HUES6 (cell line): ENCODE results near the gene BTBD9.

Experiments used
- H3K27ac ChIP-seq: 2 replicates; pipeline ENCODE4 v1.7.0; 2013; ENCODE audit warnings: low read depth, mild to moderate bottlenecking, low read length, inconsistent platforms
- H3K27me3 ChIP-seq: 2 replicates; pipeline ENCODE4 v1.6.1; 2013; ENCODE audit warnings: low read length; ENCODE audit not compliant: control insufficient read depth, insufficient read depth
- H3K36me3 ChIP-seq: 2 replicates; pipeline ENCODE4 v1.6.1; 2013; ENCODE audit warnings: low read length; ENCODE audit not compliant: control insufficient read depth, insufficient read depth
- H3K4me1 ChIP-seq: 2 replicates; pipeline ENCODE4 v1.6.1; 2013; ENCODE audit warnings: low read length; ENCODE audit not compliant: control insufficient read depth, insufficient read depth
- H3K4me3 ChIP-seq: 2 replicates; pipeline ENCODE4 v1.5.1; 2013; ENCODE audit warnings: low read depth, low read length
- H3K9ac ChIP-seq: one replicate; pipeline ENCODE4 v1.6.1; 2013; ENCODE audit warnings: mild to moderate bottlenecking, low read length
- H3K9me3 ChIP-seq: 2 replicates; pipeline ENCODE4 v1.6.1; 2013; ENCODE audit warnings: low read depth, low read length; ENCODE audit not compliant: control insufficient read depth, insufficient read depth

Gene BTBD9

DNA sequence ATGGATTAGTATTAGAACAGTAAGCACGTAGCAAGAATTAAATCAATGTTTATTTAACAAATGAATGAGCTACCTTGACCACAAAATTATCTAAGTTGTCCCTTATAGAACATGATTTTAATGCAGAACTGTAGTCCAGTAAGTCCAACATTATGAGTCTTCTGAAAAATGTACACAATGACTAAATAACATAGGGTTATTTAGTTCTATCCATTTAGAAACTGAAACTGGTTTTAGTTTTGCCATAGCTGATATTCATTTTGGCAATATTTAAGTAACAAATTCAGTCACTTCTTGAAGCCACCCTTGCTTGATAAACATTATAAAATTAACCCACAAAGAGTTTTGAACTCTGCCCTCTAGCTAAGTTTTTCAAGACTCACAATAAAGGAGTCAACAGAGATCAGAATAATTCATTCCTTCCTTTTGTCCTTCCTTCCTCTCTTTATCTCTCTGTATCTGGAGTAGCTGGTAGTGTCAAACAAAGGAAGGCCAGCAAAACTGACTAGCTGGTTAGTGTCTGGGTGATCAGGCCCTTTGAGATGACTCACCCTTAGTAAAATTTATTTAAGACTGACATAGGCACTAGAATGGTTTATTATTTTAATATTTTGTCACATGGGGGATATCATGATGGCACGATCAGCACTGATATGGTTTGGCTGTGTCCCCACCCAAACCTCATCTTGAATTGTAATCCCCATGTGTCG lies 115.1 kb downstream of the BTBD9 start:
- Histone ChIP-seq H3K4me3 (no peak overlapping the region), H3K27ac (no peak overlapping the region), H3K27me3 (no peaks in the 10 kb centered on the region), H3K4me1 (peaks cover 8% of the 10 kb centered on the region; the same call in 1 of the 2 replicates), H3K9me3 (peaks cover 34% of the 10 kb centered on the region), H3K36me3 (no peaks in the 10 kb centered on the region), H3K9ac (no peak overlapping the region)

DNA sequence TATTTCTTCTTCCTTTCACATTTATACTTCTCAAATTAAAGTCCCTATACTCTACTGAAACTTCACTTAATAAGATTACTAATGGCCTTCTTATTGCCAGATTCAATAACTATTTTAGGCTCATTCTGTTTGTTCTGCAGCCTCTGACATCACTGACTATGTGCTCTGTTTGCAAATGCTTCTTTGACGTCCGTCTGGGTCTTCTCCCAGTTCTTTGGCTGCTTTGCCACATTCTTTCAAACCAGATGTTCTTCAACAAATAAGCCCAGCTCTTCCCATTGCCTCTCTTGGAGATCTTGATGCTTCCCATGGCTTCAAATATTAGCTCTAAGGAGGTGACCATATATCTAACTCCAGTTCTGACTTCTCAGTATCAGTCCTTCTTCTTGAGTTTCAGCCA lies 117.4 kb downstream of the BTBD9 start:
- H3K4me3 ChIP-seq = no peak overlapping the region
- H3K9me3 ChIP-seq = peaks cover 16% of the 10 kb centered on the region
- H3K27ac ChIP-seq = no peak overlapping the region
- no peaks in the 10 kb centered on the region for H3K36me3 ChIP-seq
- H3K9ac ChIP-seq = no peak overlapping the region
- H3K27me3 ChIP-seq = no peaks in the 10 kb centered on the region
- H3K4me1 ChIP-seq = peaks cover 8% of the 10 kb centered on the region; the same call in 1 of the 2 replicates

DNA sequence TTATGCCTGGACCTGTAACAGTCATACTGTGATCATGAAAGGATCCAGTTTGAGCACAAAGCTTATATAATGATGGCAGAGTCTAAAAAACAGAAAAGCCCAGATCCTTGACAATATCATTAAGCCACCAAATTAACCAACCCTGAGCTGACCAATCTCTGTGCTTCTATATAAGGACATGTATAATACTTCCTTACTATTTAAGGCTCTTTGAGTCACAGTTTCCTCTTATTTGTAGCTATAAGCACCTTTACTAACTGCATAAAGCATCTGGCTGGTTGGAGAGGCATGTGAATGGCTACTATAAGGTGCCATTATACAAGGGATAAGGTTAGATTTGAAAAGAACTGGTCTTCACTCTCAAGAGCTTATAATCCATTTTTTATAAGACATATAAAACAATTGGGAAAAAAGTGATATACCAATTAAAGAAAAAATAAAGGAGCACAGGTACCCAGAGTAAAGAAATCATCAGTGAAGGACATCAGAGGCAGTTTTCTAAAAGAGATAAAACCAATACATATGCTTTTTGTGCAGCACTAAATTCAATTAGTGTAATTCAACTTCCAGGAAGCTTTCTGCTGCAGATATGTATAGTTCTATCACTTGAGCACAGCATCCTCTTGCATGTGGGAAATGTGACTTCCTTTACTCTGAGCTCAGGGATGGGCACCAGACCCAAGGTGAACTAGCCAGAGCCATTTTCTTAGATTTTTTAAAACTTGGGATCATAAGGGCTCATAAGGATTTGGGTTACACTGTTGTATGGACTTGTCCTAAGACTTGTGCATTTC lies 121.0 kb downstream of the BTBD9 start:
- H3K27me3 ChIP-seq = no peaks in the 10 kb centered on the region
- no peak overlapping the region for H3K4me3 ChIP-seq
- H3K36me3 ChIP-seq = no peaks in the 10 kb centered on the region
- no peaks in the 10 kb centered on the region for H3K9me3 ChIP-seq
- H3K27ac ChIP-seq = no peak overlapping the region
- H3K9ac ChIP-seq = no peak overlapping the region
- no peaks in the 10 kb centered on the region for H3K4me1 ChIP-seq

DNA sequence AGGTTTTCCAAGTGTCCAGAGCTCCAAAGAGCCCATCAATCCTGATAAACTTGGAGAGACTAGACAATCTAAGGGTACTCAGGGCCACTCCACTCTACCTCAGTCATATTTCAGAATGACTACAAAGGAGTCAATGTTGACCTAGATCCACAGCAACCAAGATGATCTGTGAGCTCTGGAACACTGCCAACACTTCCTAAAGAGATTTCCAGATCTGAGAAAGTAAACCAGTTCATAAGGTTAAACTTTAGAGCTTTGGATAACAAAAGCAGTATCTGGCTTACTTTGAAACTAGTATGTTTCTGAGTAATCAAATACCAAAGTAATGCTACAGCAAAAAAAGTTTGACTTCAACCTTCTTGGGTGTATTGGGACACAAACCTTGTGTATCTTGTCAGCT lies 122.7 kb downstream of the BTBD9 start:
- Histone ChIP-seq H3K36me3 (no peaks in the 10 kb centered on the region), H3K9ac (no peak overlapping the region), H3K27me3 (no peaks in the 10 kb centered on the region), H3K4me3 (no peak overlapping the region), H3K27ac (no peak overlapping the region), H3K9me3 (no peaks in the 10 kb centered on the region), H3K4me1 (no peaks in the 10 kb centered on the region)

DNA sequence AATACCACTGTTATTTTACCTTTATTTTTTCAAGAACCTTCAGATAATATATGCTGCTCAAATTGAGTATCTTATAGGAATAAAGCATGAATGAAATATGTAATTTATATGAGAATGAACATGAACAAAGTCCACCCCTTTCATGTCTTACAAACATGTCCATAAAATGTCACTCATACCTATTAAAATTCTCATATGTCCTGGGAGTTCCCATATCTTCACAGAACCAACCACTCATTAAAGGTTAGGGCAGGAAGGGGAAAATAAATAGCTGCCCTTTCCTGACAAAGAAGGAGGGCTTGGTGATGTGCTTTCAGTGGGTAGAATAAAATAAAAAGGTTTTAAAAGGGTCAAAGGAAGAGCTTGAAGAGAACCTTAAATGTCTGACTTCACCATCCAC lies 125.3 kb downstream of the BTBD9 start:
- H3K27ac ChIP-seq = no peak overlapping the region

DNA sequence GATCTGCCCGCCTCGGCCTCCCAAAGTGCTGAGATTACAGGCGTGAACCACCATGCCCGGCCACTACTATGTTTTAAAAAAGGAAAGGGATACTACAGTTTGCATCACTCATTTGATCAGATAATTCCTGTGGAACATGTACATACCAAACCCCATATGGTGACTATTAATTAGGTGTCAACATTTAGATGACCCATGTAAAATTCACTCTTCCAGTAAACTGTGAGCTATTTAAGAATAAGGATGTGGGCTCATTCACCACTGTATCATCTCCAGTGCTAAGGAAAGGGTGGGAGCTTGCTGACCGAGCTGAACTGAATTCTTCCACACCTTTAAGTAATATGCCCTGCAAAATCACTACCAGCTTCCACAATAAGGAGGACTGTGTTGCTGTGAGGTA lies 127.5 kb downstream of the BTBD9 start:
- H3K27ac ChIP-seq = no peak overlapping the region
- peaks cover 20% of the 10 kb centered on the region for H3K4me1 ChIP-seq
- H3K36me3 ChIP-seq = no peaks in the 10 kb centered on the region
- no peak overlapping the region for H3K4me3 ChIP-seq
- H3K9ac ChIP-seq = no peak overlapping the region
- H3K9me3 ChIP-seq = no peaks in the 10 kb centered on the region
- H3K27me3 ChIP-seq = no peaks in the 10 kb centered on the region

More for the DNA sequence above, 125.3 kb downstream of the BTBD9 start:
- Histone ChIP-seq H3K9ac (no peak overlapping the region), H3K9me3 (no peaks in the 10 kb centered on the region), H3K4me3 (no peak overlapping the region), H3K36me3 (no peaks in the 10 kb centered on the region), H3K27me3 (no peaks in the 10 kb centered on the region), H3K4me1 (peaks cover 9% of the 10 kb centered on the region)

DNA sequence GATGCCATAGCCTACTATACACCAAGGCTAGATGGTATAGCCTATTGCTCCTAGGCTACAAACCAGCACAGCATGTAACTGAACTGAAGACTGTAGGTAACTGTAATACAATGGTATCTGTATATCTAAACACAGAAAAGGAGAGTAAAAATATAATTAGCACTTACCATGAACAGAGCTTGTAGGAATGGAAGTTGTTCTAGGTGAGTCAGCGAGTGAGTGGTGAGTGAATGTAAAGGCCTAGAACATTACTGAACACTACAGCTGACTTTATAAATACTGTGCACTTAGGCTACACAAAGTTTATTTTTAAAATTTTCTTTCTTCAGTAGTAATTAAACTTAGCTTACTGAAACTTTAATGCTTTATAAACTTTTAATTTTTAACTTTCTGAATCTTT lies 129.5 kb downstream of the BTBD9 start:
- no peaks in the 10 kb centered on the region for H3K36me3 ChIP-seq
- H3K27ac ChIP-seq = no peak overlapping the region
- H3K9ac ChIP-seq = no peak overlapping the region
- no peaks in the 10 kb centered on the region for H3K27me3 ChIP-seq
- peaks cover 20% of the 10 kb centered on the region for H3K4me1 ChIP-seq
- no peak overlapping the region for H3K4me3 ChIP-seq
- no peaks in the 10 kb centered on the region for H3K9me3 ChIP-seq

DNA sequence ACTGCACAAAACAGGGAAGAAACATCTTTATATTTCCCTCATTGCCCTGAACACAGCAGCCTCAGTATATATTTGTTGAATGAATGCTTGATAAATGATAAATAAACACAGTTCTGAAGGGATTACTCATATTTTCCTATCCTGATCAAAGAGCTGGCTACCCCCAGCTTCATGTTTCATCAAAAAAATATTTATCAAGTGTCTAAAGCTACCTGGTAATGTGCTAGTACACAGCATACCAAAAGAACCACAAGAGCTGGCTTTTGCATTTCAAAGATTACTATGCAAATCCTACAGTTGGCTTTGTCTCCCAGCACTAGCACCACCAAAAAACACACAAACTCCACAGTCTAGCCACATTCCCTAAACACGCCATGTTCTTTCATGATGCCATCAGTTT lies 130.0 kb downstream of the BTBD9 start:
- H3K27me3 ChIP-seq = no peaks in the 10 kb centered on the region
- H3K9ac ChIP-seq = no peak overlapping the region
- H3K9me3 ChIP-seq = no peaks in the 10 kb centered on the region
- H3K36me3 ChIP-seq = no peaks in the 10 kb centered on the region
- H3K4me1 ChIP-seq = peaks cover 20% of the 10 kb centered on the region
- H3K4me3 ChIP-seq = no peak overlapping the region
- H3K27ac ChIP-seq = no peak overlapping the region

DNA sequence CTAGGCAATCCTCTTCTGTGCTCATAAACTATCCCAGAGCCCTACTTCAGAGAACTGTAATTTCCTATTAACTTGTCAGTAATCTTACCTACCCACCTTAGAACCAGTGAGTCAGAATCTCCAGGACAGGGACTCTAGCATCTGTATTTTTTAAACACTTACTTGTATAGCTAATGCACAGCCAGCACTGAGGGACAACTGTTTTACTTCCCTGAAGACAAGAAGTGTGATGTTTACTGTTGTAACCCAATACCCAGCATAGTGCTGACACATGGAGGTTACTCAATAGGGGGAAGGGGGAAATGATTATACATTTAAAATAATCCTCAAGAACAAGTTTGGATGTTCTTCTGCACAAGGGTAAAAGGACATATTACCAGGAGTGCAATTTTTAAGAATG lies 130.8 kb downstream of the BTBD9 start:
- Histone ChIP-seq H3K27me3 (no peaks in the 10 kb centered on the region), H3K36me3 (no peaks in the 10 kb centered on the region), H3K27ac (no peak overlapping the region), H3K9ac (no peak overlapping the region), H3K4me1 (peaks cover 20% of the 10 kb centered on the region), H3K4me3 (no peak overlapping the region), H3K9me3 (no peaks in the 10 kb centered on the region)

DNA sequence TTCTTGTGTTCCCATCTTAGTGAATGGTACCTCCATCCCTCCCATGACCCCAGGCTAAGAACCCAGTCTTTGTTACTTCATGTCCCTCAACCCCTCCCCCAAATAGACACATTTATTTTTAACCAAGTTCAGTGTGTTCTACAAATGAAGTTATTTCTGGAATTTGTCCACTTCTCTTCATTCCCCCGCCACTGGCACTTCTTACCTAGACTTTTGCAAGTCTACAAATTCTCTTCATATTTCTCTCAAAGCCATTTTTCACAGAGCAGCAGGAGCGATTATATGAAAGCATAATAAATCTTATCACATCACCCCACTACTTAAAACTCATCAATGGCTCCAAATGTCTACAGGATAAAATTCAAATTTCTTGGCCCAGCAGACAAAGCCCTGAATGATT lies 131.4 kb downstream of the BTBD9 start:
- Histone ChIP-seq H3K4me3 (no peak overlapping the region), H3K4me1 (peaks cover 26% of the 10 kb centered on the region), H3K27me3 (no peaks in the 10 kb centered on the region), H3K9ac (no peak overlapping the region), H3K27ac (no peak overlapping the region), H3K36me3 (no peaks in the 10 kb centered on the region), H3K9me3 (no peaks in the 10 kb centered on the region)

DNA sequence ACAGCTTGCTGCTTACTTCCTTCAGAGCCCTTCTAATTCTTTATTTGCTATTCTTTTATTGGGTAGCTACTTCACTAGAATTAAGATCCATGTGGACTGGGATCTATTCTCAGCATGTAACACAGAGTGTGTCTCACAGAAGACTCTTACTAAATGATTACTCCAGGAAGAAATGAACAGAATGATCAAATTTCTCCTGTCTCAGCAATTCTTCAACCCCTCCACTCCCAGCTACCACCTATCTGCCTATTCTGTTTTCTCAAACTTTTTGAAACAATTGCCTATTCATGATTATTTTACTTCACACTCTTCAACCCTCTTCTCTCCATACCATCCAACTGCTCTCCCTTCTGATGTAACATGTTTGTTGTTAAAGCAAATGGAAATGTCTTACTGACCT lies 132.6 kb downstream of the BTBD9 start:
- Histone ChIP-seq H3K27me3 (no peaks in the 10 kb centered on the region), H3K9me3 (no peaks in the 10 kb centered on the region), H3K27ac (no peak overlapping the region), H3K4me3 (no peak overlapping the region), H3K9ac (no peak overlapping the region), H3K4me1 (peaks cover 31% of the 10 kb centered on the region), H3K36me3 (no peaks in the 10 kb centered on the region)
